ENCODE measurements around the gene KDR. TPM values are rescaled to one million over a fixed set of nuclear protein-coding genes. Genes with fewer than 3 reads are reported as not detected.

KDR gene
- total and polyA plus RNA-seq, 2 donors (not counting 1 experiment from before 2014, with no cell fraction given) = not detected

GRCh38 chr4:55158957-55159356, 33.6 kb upstream of the KDR start:
- no peaks in the 10 kb centered on the region for H3K79me2 ChIP-seq (ENCODE audit: control insufficient read depth, insufficient read depth, low read length)
- no peak overlapping the region for H3K27ac ChIP-seq (ENCODE audit: low read length in 2 of 2)
- no peaks in the 10 kb centered on the region for H3K4me1 ChIP-seq (ENCODE audit: control insufficient read depth in 2 of 2, insufficient read depth in 2 of 2, low read length in 2 of 2)
- 79% methylated on average over 2 of the region's 3 CpGs for WGBS (ENCODE audit: insufficient coverage)
- H4K20me1 ChIP-seq (ENCODE audit: control insufficient read depth, insufficient read depth, low read length, poor library complexity, severe bottlenecking) = no peaks in the 10 kb centered on the region
- Mint-ChIP-seq H3K4me3 (no peak overlapping the region), H3K9me3 (ENCODE audit: insufficient read depth) (peaks cover 3% of the 10 kb centered on the region), H3K27ac (no peak overlapping the region), H3K27me3 (peaks cover 30% of the 10 kb centered on the region), H3K4me1 (no peaks in the 10 kb centered on the region)
- CTCF ChIA-PET = no interaction called here
- DNase-seq = no peak
- H3K4me3 ChIP-seq (ENCODE audit: control extremely low read depth in 1 of 5, extremely low read depth in 1 of 5, insufficient read depth in 1 of 5, low read depth in 2 of 5, low read length in 4 of 5) = no peak overlapping the region
- ATAC-seq (ENCODE audit: low read depth) = no peak
- H2AFZ ChIP-seq (ENCODE audit: insufficient read depth, low read depth, low read length, poor library complexity, severe bottlenecking) = no peak overlapping the region
- peaks cover 0 to 6% (median 0%) of the 10 kb centered on the region in 3 donors for H3K9me3 ChIP-seq (ENCODE audit: control extremely low read depth in 1 of 3, control insufficient read depth in 2 of 3, insufficient read depth in 1 of 3, low read length in 2 of 3)
- intact Hi-C loops (cut with micrococcal nuclease) = no loop called here
- no peak overlapping the region for H3K4me2 ChIP-seq (replicated peaks; ENCODE audit: low read depth, low read length, poor library complexity, severe bottlenecking)
- TF ChIP-seq EZH2 (IDR thresholded peaks at IDR 0.05; ENCODE audit: borderline replicate concordance, insufficient read depth, low read depth, low read length, poor library complexity, severe bottlenecking) (no peak), CTCF (IDR thresholded peaks at IDR 0.05) (no peak)
- H3K27me3 ChIP-seq (replicated peaks in 1 of 4; ENCODE audit: control extremely low read depth in 1 of 4, control insufficient read depth in 3 of 4, insufficient read depth in 4 of 4, low read length in 3 of 4) = peaks cover 0 to 6% (median 5%) of the 10 kb centered on the region in 4 experiments
- no peaks in the 10 kb centered on the region for H3K36me3 ChIP-seq (replicated peaks in 1 of 2; ENCODE audit: control extremely low read depth in 1 of 2, control insufficient read depth in 1 of 2, extremely low read depth in 1 of 2, insufficient read depth in 2 of 2, low read length in 1 of 2)
- POLR2A ChIA-PET = no interaction called here
- H3K9ac ChIP-seq (ENCODE audit: low read length) = no peak overlapping the region

DNA sequence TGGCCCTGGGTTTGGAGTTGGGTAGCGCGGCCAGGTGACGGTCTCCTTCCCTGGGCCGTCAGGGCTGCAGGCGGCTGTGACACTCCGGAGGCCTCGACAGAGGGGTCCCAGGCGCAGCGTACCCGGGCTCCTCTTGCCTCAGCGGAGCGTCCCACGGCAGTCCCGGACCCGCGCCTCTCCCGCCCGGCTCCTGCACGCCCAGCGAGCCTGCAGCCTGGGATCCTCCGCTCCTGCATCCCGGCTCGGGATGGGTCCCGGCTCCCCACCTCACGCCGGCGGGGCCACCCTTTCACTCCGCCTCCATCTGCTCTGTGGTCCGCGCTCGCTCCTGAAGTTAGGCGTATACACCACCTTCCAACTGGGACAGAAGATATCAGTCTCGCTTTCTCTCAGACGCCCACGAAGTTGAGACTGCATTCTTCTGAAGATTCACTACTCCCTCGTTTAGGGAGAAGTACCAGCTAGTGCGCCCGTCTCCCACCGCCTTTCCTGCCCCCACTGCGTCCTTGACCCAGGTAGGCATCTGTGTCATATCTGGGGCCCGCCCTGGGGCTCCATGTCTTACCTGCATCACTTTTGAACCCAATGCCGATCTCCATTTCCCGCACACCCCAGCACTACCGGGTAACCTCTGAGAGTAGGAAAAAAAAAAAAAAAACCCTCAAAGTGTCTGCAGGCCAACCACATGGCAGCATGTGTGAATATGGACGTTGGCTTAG, 32.3 kb upstream of the KDR start:
- Histone ChIP-seq H3K27ac (ENCODE audit: low read length in 2 of 2) (no peak overlapping the region), H3K4me2 (replicated peaks; ENCODE audit: low read depth, low read length, poor library complexity, severe bottlenecking) (no peak overlapping the region), H3K27me3 (replicated peaks in 1 of 4; ENCODE audit: control extremely low read depth in 1 of 4, control insufficient read depth in 3 of 4, insufficient read depth in 4 of 4, low read length in 3 of 4) (peaks cover 0 to 6% (median 5%) of the 10 kb centered on the region in 4 experiments), H3K4me1 (ENCODE audit: control insufficient read depth in 2 of 2, insufficient read depth in 2 of 2, low read length in 2 of 2) (no peaks in the 10 kb centered on the region), H3K9ac (ENCODE audit: low read length) (no peak overlapping the region), H3K4me3 (ENCODE audit: control extremely low read depth in 1 of 5, extremely low read depth in 1 of 5, insufficient read depth in 1 of 5, low read depth in 2 of 5, low read length in 4 of 5) (no peak overlapping the region), H3K36me3 (replicated peaks in 1 of 2; ENCODE audit: control extremely low read depth in 1 of 2, control insufficient read depth in 1 of 2, extremely low read depth in 1 of 2, insufficient read depth in 2 of 2, low read length in 1 of 2) (no peaks in the 10 kb centered on the region), H3K79me2 (ENCODE audit: control insufficient read depth, insufficient read depth, low read length) (no peaks in the 10 kb centered on the region), H3K9me3 (ENCODE audit: control extremely low read depth in 1 of 3, control insufficient read depth in 2 of 3, insufficient read depth in 1 of 3, low read length in 2 of 3) (peaks cover 0 to 6% (median 0%) of the 10 kb centered on the region in 3 donors), H2AFZ (ENCODE audit: insufficient read depth, low read depth, low read length, poor library complexity, severe bottlenecking) (no peak overlapping the region), H4K20me1 (ENCODE audit: control insufficient read depth, insufficient read depth, low read length, poor library complexity, severe bottlenecking) (no peaks in the 10 kb centered on the region)
- ATAC-seq (ENCODE audit: low read depth) (no peak), DNase-seq (no peak)
- POLR2A ChIA-PET = no interaction called here
- H3K27ac Mint-ChIP-seq = no peak overlapping the region
- intact Hi-C loops (cut with micrococcal nuclease) = no loop called here
- WGBS (ENCODE audit: insufficient coverage) = 27% methylated on average over 40 of the region's 45 CpGs
- H3K4me1 Mint-ChIP-seq = no peaks in the 10 kb centered on the region
- CTCF ChIA-PET = no interaction called here
- no peak for TF ChIP-seq CTCF (IDR thresholded peaks at IDR 0.05)
- TF ChIP-seq EZH2 (IDR thresholded peaks at IDR 0.05; ENCODE audit: borderline replicate concordance, insufficient read depth, low read depth, low read length, poor library complexity, severe bottlenecking) = no peak
- H3K9me3 Mint-ChIP-seq (ENCODE audit: insufficient read depth) = peaks cover 3% of the 10 kb centered on the region
- H3K4me3 Mint-ChIP-seq = no peak overlapping the region
- H3K27me3 Mint-ChIP-seq = peaks cover 33% of the 10 kb centered on the region

All from B cell (primary cell).